ENCODE data around the gene ACTL8. TPM values are rescaled to one million over a fixed set of nuclear protein-coding genes. Genes with fewer than 3 reads are reported as not detected.

Gene ACTL8
- under 1 TPM in 2 of 6 experiments, not detected in 4; 0.12 to 0.14 TPM for total RNA-seq (2021; fragmentation: NEBNext Ultra II Directional; extraction: Animal tissue kit (Norgen Biotek cat#: 25700))
- long read RNA-seq: 0 reads

GRCh38 chr1:17755120-17755519, at the start of gene ACTL8:
Gene ACTL8, plus strand, starts transcription at chr1:17755333. Its CDS starts 67,676 bp downstream, at chr1:17823009.
- DNase-seq: no peak
- Mint-ChIP-seq H3K27ac (no peak within 1 kb of the TSS), H3K36me3 (ENCODE audit: low read depth) (peaks cover 30% of the 10 kb centered on the region), H3K9me3 (peaks cover 58% of the 10 kb centered on the region), H3K27me3 (ENCODE audit: insufficient read depth) (peaks cover 7% of the 10 kb centered on the region; the same call in 1 of the 2 replicates), H3K4me1 (ENCODE audit: low read depth) (no peaks in the 10 kb centered on the region), H3K4me3 (no peak within 1 kb of the TSS)
- TF ChIP-seq, protein P1, sequence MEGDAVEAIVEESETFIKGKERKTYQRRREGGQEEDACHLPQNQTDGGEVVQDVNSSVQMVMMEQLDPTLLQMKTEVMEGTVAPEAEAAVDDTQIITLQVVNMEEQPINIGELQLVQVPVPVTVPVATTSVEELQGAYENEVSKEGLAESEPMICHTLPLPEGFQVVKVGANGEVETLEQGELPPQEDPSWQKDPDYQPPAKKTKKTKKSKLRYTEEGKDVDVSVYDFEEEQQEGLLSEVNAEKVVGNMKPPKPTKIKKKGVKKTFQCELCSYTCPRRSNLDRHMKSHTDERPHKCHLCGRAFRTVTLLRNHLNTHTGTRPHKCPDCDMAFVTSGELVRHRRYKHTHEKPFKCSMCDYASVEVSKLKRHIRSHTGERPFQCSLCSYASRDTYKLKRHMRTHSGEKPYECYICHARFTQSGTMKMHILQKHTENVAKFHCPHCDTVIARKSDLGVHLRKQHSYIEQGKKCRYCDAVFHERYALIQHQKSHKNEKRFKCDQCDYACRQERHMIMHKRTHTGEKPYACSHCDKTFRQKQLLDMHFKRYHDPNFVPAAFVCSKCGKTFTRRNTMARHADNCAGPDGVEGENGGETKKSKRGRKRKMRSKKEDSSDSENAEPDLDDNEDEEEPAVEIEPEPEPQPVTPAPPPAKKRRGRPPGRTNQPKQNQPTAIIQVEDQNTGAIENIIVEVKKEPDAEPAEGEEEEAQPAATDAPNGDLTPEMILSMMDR (IDR thresholded peaks at IDR 0.05): peak; percentile 59

GRCh38 chr1:17706445-17706844, 48.7 kb upstream of the ACTL8 start:
- no peaks in the 10 kb centered on the region for H3K36me3 Mint-ChIP-seq (ENCODE audit: low read depth)
- H3K27ac Mint-ChIP-seq: no peak overlapping the region
- peaks cover 4% of the 10 kb centered on the region; the same call in 1 of the 2 replicates for H3K9me3 Mint-ChIP-seq
- H3K4me1 Mint-ChIP-seq (ENCODE audit: low read depth): no peaks in the 10 kb centered on the region
- no peak overlapping the region for H3K4me3 Mint-ChIP-seq
- DNase-seq: no peak
- TF ChIP-seq, protein P1 (IDR thresholded peaks at IDR 0.05): no peak
- H3K27me3 Mint-ChIP-seq (ENCODE audit: insufficient read depth): peaks cover 18% of the 10 kb centered on the region

GRCh38 chr1:17709981-17710380, 45.2 kb upstream of the ACTL8 start:
- H3K4me3 Mint-ChIP-seq: no peak overlapping the region
- H3K4me1 Mint-ChIP-seq (ENCODE audit: low read depth): no peaks in the 10 kb centered on the region
- DNase-seq: no peak
- H3K27me3 Mint-ChIP-seq (ENCODE audit: insufficient read depth): peaks cover 9% of the 10 kb centered on the region
- TF ChIP-seq, protein P1 (IDR thresholded peaks at IDR 0.05): no peak
- H3K27ac Mint-ChIP-seq: no peak overlapping the region
- peaks cover 10% of the 10 kb centered on the region; the same call in 1 of the 2 replicates for H3K9me3 Mint-ChIP-seq
- no peaks in the 10 kb centered on the region for H3K36me3 Mint-ChIP-seq (ENCODE audit: low read depth)

GRCh38 chr1:17710889-17711576, 44.1 kb upstream of the ACTL8 start:
- H3K36me3 Mint-ChIP-seq (ENCODE audit: low read depth): no peaks in the 10 kb centered on the region
- no peak overlapping the region for H3K27ac Mint-ChIP-seq
- H3K4me1 Mint-ChIP-seq (ENCODE audit: low read depth): no peaks in the 10 kb centered on the region
- TF ChIP-seq, protein P1 (IDR thresholded peaks at IDR 0.05): no peak
- no peak for DNase-seq
- H3K9me3 Mint-ChIP-seq: peaks cover 10% of the 10 kb centered on the region; the same call in 1 of the 2 replicates
- no peak overlapping the region for H3K4me3 Mint-ChIP-seq
- peaks cover 5% of the 10 kb centered on the region for H3K27me3 Mint-ChIP-seq (ENCODE audit: insufficient read depth)

DNA sequence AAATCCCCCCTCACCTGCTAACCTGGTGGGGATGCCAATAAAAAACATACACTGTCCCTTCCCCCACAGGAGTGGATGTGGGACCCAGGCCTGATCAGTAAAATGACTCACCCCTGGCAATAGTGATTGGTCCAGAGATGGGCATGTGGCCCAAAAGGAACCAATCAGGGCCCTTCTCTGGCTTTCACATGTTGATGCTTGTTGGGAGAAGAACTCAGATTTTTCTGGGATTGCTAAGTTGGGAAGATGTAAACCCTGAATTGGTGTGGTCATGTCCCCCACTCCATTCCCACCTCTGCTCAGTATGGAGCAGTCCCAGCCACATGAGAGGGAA, 43.6 kb upstream of the ACTL8 start:
- Mint-ChIP-seq H3K36me3 (ENCODE audit: low read depth) (no peaks in the 10 kb centered on the region), H3K4me1 (ENCODE audit: low read depth) (no peaks in the 10 kb centered on the region), H3K27me3 (ENCODE audit: insufficient read depth) (peaks cover 8% of the 10 kb centered on the region), H3K27ac (no peak overlapping the region), H3K9me3 (peaks cover 10% of the 10 kb centered on the region; the same call in 1 of the 2 replicates), H3K4me3 (no peak overlapping the region)
- TF ChIP-seq, protein P1 (IDR thresholded peaks at IDR 0.05): no peak
- DNase-seq: no peak

Measured in HFFc6 (cell line).